Measurements from ENCODE around the gene SCUBE3. TPM values are rescaled to one million over a fixed set of nuclear protein-coding genes. Genes with fewer than 3 reads are reported as not detected.

Gene SCUBE3
- total and polyA plus RNA-seq, 2 of the 8 experiments (the other 6 are each of a cell fraction or from before 2014, with no cell fraction given) = 0.80 to 1.0 TPM

DNA sequence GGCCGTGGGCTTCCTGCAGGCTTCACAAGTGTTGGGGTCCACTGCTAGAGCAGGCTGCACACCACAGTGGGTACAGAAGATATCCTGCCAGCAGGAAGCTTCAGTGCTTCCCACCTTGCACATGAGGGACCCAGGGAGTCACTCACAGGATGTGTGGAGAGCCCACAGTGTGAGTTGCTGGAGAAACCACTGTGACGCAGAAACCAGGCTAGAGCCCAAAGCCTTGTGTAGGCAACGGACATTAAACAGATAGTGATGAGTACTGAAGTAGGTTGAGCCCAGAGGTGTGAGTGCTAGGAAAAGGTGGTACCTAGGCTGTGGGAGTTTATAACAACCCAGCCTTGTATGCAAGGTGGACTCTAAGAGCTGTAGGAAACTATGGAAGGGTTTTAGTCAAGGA is 65.0 kb downstream of the SCUBE3 start (continued):
- TF ChIP-seq, protein P1, sequence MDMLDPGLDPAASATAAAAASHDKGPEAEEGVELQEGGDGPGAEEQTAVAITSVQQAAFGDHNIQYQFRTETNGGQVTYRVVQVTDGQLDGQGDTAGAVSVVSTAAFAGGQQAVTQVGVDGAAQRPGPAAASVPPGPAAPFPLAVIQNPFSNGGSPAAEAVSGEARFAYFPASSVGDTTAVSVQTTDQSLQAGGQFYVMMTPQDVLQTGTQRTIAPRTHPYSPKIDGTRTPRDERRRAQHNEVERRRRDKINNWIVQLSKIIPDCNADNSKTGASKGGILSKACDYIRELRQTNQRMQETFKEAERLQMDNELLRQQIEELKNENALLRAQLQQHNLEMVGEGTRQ (IDR thresholded peaks at IDR 0.05; ENCODE audit: low read length) = no peak
- TF ChIP-seq RXRA (IDR thresholded peaks at IDR 0.05; ENCODE audit: insufficient read depth, low read depth, low read length) = no peak
- TF ChIP-seq SAP30 (IDR thresholded peaks at IDR 0.05; ENCODE audit: insufficient read depth, insufficient replicate concordance, low read length) = no peak
- no peak for TF ChIP-seq CBX5 (IDR thresholded peaks at IDR 0.05; ENCODE audit: low read depth, low read length)
- no peak for TF ChIP-seq NRF1 (IDR thresholded peaks at IDR 0.05; ENCODE audit: low read depth, low read length)

Measured in H1 (cell line).